ENCODE data around the gene FFAR2.
"Not testable (repeated sequence)": the region's sequence is repeated elsewhere in the genome, so short reads cannot be mapped to it uniquely, and the experiment has no call there.

The FFAR2 gene

DNA sequence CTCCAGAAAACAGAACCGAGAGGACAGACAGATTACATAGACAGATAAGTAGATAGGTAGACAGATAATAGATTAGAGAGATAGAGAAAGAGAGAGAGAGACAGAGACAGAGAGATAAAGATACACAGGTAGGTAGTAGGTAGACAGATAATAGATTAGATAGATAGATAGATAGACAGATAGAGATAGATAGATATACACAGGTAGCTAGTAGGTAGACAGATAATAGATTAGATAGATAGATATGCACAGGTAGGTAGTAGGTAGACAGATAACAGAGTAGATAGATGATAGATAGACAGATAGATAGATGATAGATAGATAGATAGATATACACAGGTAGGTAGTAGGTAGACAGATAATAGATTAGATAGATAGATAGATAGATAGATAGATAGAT, 10.1 kb downstream of the FFAR2 start:
- DNase-seq = no peak

DNA sequence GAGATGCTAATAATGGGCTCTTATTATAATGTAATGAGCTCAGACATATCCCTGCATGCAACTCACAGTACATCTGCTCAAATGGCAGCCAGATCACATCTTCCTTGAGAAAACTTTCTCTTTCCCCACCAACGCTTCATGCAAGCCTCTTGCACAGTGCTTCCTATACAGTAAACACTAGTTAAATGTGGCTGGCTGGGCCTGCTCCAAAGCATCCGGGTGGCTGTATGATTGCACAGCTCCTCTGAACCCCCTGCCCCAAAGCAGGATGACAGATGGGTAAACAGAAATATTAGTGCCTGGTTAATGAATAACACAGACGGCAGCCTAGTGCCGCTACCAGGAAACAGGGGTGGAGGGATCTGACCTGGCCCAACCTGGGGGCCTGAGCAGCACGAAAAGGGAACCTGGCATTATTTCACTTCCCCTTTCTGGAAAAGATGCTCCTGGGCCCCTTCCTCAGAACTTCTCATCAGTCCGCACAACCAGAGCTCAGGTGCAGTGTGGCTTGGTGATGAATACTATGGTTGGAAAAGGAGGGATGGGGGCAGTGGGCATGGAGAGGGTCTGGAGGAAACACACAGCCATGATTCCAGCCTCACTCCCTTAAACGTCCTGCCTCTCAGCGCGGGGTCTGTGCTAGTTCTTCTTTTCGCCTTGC, 10.8 kb downstream of the FFAR2 start:
- no peak for DNase-seq

DNA sequence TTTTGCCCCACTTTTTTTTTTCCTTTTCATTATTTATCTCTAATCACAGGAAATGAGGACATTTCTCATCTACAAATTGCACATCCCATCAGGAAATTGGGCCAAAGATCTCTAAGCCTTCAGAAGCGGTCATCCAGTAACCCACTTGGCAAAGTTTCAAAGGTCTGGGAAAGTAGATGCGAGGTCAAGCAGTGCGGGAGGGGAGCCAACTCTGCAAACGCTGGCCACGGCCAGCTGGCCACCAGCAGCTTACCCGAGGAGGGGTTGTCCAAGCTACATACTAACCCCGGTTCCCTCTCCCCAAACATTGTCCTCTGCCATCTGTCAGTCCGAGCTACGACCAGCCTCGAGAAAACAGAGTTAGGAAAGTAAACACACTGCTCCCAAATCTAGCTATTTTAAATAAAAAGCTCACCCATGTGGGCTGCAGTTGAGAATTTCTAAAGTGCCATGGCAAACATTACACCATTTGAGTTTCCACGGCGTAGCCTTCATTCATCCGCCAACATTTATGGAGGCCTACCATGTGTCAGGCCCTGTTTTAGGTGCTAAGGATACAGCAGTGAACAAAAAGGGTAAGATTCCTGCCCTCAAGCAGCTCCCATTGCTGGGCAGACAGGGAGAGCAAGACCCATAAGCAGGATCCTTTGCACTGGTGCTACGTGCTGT, 11.5 kb downstream of the FFAR2 start:
- DNase-seq = no peak

DNA sequence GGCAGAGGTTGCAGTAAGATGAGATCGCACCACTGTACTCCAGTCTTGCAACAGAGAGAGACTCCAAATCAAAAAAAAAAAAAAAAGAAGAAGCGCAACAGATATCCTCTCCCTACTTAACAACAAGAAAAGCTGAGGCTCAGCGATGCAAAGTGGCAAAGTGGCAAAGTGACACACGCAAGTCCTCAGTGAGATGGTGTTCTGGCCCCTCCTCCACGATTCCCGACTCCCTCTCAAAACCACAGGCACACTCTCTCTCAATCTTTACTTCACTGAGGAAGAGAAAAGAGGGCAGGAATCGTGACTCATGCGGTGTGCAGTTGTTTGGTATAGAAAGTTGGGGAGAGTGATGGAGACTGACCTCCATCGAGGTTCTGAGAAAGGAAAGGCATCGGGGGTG, 12.6 kb downstream of the FFAR2 start:
- DNase-seq = no peak

GRCh38 chr19:35461060-35461459, 13.0 kb downstream of the FFAR2 start:
- no peak for DNase-seq

- DNase-seq = not testable (repeated sequence)
Measured at GRCh38 chr19:35461788-35462187, 13.7 kb downstream of the FFAR2 start.

DNA sequence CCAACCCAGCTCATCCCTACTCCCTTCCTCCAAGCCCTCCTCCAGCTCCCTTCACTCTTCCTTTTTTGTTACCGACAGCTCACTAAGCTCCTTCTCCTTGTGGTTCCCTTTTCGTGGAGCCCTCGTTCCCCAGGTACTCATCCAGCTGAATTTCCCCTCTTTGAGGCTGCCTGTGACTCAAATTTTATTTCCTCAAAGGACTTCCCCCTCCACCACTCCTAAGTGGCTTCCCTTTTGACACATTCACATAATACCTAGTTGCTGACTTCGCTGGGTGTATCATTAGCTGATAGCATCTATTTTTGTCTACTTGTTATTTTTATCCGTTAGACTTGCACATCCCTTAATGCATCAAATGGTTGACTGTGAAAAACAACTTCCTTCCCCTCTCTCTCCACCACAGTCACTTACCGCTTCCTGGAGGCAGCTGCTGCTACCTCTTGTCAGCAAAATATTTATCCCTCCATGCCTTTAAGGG, 14.5 kb downstream of the FFAR2 start:
- no peak for DNase-seq

GRCh38 chr19:35462956-35463355, 14.9 kb downstream of the FFAR2 start:
- not testable (repeated sequence) for DNase-seq

- DNase-seq = no peak
Measured at GRCh38 chr19:35466259-35466658, 18.2 kb downstream of the FFAR2 start.

GRCh38 chr19:35468637-35469036, 20.6 kb downstream of the FFAR2 start:
- peak; percentile 38 for DNase-seq

DNA sequence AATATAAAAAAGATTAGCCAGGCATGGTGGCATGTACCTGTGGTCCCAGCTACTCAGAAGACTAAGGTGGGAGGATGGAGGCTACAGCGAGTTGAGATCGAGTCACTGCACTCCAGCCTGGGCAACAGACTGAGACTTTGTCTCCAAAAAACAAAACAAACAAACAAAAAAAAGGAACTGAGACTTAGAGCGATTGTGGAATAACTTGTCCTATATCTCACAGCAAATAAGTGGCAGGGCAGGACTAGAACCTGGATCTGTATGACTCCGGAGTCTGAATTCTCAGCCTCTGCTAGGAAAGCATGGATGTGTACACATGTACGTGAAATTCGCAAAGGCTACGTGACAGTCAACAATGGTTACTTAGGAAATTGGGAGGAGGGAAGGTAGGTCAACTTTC, 22.1 kb downstream of the FFAR2 start:
- no peak for DNase-seq

DNA sequence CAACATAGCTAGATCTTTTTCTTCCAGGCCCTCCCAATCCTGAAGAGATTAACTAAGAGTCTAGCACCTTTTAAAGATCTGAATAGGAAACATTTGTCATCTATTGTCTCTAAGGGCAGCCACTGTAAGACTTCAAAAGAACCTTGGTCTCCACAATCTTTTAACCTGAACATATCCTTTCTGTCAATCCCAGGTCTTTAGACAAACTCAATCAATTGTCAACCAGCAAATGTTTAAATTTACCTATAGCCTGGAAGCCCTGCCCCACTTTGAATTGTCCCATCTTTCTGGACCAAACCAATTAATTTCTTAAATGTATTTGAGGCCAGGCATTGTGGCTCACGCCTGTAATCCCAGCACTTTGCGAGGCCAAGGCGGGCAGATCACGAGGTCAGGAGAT, 23.0 kb downstream of the FFAR2 start:
- DNase-seq = not testable (repeated sequence)

DNA sequence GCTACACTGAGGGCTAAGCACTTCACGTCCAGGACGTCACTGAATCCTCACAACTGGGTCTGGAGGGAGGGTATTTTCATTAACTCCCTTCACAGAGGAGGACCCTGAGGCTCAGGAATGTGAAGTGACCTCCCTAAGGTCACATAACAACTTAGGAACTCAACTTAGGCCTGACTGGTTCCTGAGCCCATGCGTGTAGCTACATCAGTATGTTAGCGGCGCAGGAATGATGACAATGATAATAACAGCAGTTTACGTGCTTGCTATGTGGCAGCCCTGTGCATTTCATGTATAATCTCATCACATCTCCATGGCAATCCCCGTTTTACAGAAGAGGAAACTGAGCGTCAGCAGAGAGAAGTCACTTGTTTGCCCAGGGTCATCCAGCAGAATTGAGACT, 23.9 kb downstream of the FFAR2 start:
- DNase-seq = no peak

- DNase-seq = no peak
Measured at GRCh38 chr19:35474104-35474503, 26.0 kb downstream of the FFAR2 start.

GRCh38 chr19:35474594-35474993, 26.5 kb downstream of the FFAR2 start:
- DNase-seq = not testable (repeated sequence)

- DNase-seq = no peak
Measured at GRCh38 chr19:35476149-35476548, 28.1 kb downstream of the FFAR2 start.

GRCh38 chr19:35478794-35479677, 31.0 kb downstream of the FFAR2 start:
- no peak for DNase-seq

GRCh38 chr19:35483089-35483488, 35.0 kb downstream of the FFAR2 start:
- DNase-seq = no peak

GRCh38 chr19:35484252-35485036, 36.4 kb downstream of the FFAR2 start:
- DNase-seq = no peak

DNA sequence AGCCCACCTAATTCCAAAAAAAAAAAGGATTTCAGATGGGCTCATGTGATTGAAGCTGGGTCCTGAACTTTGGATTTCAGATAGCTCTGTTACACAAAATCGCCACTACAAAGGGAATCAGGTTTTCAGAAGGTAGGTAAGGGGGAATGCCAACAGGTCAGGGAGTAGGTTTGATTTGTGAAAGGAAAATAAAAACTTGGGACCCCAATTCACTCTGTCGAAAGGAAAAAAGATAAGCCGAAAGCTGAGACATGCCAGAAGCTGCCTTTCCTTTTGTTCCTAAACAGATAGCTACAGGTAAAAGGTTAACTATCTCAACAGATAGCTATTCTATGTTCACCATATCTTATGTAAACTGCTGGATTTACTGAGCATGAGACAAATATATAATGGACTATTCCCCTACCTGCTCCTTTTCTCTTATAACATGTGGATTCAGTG, 38.2 kb downstream of the FFAR2 start:
- no peak for DNase-seq

DNA sequence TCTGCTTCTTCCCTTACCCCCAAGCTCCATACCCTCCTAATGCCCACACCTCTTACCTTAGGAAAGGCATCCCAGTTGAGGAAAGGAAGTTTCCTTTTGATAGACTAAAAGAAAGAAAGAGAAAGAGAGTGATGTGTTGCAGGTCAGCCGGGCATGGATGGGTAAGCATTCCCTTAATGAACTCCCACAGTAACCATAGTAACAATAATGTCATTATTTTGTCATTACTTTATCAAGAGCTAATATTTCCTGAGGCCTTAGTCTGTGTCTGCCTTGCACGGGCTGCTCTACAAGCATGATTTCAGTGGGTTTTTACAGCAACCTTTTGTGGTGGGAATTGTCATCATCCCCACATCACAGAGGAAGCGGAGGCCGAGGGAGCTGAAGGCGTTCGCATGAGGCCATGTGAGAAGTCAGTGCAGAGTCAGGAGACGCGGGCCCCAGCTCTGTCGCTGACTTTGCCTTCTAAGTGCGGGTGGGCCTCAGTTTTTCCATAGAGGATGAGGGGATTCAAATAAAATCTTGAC, 39.7 kb downstream of the FFAR2 start:
- DNase-seq = no peak

- DNase-seq = no peak
Measured at GRCh38 chr19:35488677-35489076, 40.6 kb downstream of the FFAR2 start.

GRCh38 chr19:35490364-35490763, 42.3 kb downstream of the FFAR2 start, which contains the start of gene KRTDAP:
Gene KRTDAP, minus strand, starts transcription at chr19:35490464. Its CDS starts 22 bp downstream, at chr19:35490442.
- DNase-seq = no peak
